Measurements from ENCODE around the gene LTBR. TPM values are rescaled to one million over a fixed set of nuclear protein-coding genes. Genes with fewer than 3 reads are reported as not detected.
"Not testable (repeated sequence)": the region's sequence is repeated elsewhere in the genome, so short reads cannot be mapped to it uniquely, and the experiment has no call there.

Gene LTBR
- total RNA-seq, 1 donor from 2014 or later: 41.1 TPM

- Mint-ChIP-seq H3K36me3 (ENCODE audit: low read depth) (peaks cover 20% of the 10 kb centered on the region), H3K27ac (ENCODE audit: unreplicated experiment) (no peak overlapping the region), H3K4me1 (ENCODE audit: low read depth) (peaks cover 3% of the 10 kb centered on the region), H3K4me3 (ENCODE audit: unreplicated experiment) (no peak overlapping the region), H3K27me3 (ENCODE audit: low read depth) (no peaks in the 10 kb centered on the region), H3K9me3 (ENCODE audit: low read depth) (no peaks in the 10 kb centered on the region)
- peak; percentile 96 for DNase-seq (ENCODE audit: low spot score)
- no peak for TF ChIP-seq CTCF (IDR thresholded peaks at IDR 0.05)
Measured at GRCh38 chr12:6336079-6336888, 47.7 kb upstream of the LTBR start.

GRCh38 chr12:6336889-6337853, 46.8 kb upstream of the LTBR start:
- no peak for TF ChIP-seq CTCF (IDR thresholded peaks at IDR 0.05)
- DNase-seq (ENCODE audit: low spot score): peak; percentile 67
- Mint-ChIP-seq H3K27ac (ENCODE audit: unreplicated experiment) (no peak overlapping the region), H3K4me1 (ENCODE audit: low read depth) (peaks cover 4% of the 10 kb centered on the region), H3K9me3 (ENCODE audit: low read depth) (no peaks in the 10 kb centered on the region), H3K4me3 (ENCODE audit: unreplicated experiment) (no peak overlapping the region), H3K36me3 (ENCODE audit: low read depth) (peaks cover 19% of the 10 kb centered on the region), H3K27me3 (ENCODE audit: low read depth) (no peaks in the 10 kb centered on the region)

GRCh38 chr12:6337958-6338433, 46.0 kb upstream of the LTBR start:
- peaks cover 13% of the 10 kb centered on the region for H3K4me1 Mint-ChIP-seq (ENCODE audit: low read depth)

GRCh38 chr12:6338536-6338935, 45.4 kb upstream of the LTBR start:
- H3K27me3 Mint-ChIP-seq (ENCODE audit: low read depth); DNase-seq (ENCODE audit: low spot score); H3K4me3 Mint-ChIP-seq (ENCODE audit: unreplicated experiment); H3K9me3 Mint-ChIP-seq (ENCODE audit: low read depth); H3K27ac Mint-ChIP-seq (ENCODE audit: unreplicated experiment); H3K36me3 Mint-ChIP-seq (ENCODE audit: low read depth): not testable (repeated sequence)
- H3K4me1 Mint-ChIP-seq (ENCODE audit: low read depth): peaks cover 17% of the 10 kb centered on the region

More at GRCh38 chr12:6337958-6338433, 46.0 kb upstream of the LTBR start:
- no peak overlapping the region for H3K27ac Mint-ChIP-seq (ENCODE audit: unreplicated experiment)
- no peaks in the 10 kb centered on the region for H3K27me3 Mint-ChIP-seq (ENCODE audit: low read depth)
- no peaks in the 10 kb centered on the region for H3K9me3 Mint-ChIP-seq (ENCODE audit: low read depth)
- H3K36me3 Mint-ChIP-seq (ENCODE audit: low read depth): peaks cover 13% of the 10 kb centered on the region
- no peak overlapping the region for H3K4me3 Mint-ChIP-seq (ENCODE audit: unreplicated experiment)
- no peak for DNase-seq (ENCODE audit: low spot score)
- TF ChIP-seq CTCF (IDR thresholded peaks at IDR 0.05): no peak

- TF ChIP-seq CTCF (IDR thresholded peaks at IDR 0.05): no peak
- no peak overlapping the region for H3K27ac Mint-ChIP-seq (ENCODE audit: unreplicated experiment)
- DNase-seq (ENCODE audit: low spot score): no peak
- H3K27me3 Mint-ChIP-seq (ENCODE audit: low read depth): no peaks in the 10 kb centered on the region
- H3K36me3 Mint-ChIP-seq (ENCODE audit: low read depth): peaks cover 7% of the 10 kb centered on the region
- H3K4me3 Mint-ChIP-seq (ENCODE audit: unreplicated experiment): no peak overlapping the region
- no peaks in the 10 kb centered on the region for H3K9me3 Mint-ChIP-seq (ENCODE audit: low read depth)
- H3K4me1 Mint-ChIP-seq (ENCODE audit: low read depth): peaks cover 19% of the 10 kb centered on the region
Measured at GRCh38 chr12:6338955-6339354, 45.0 kb upstream of the LTBR start.
